A673 (cell line): ENCODE data around the gene SERTAD2. TPM values are rescaled to one million over a fixed set of nuclear protein-coding genes. Genes with fewer than 3 reads are reported as not detected.

Experiments
- BruUV-seq: library from RNA; stranded (reverse); fragments of 400-500 nt; replicated peaks from 2 replicates; lab custom pipeline; 2021; lab: Mats Ljungman, UMichigan
- CTCF ChIA-PET: fragments of 300-600 bp; sonication (Branson Sonifier 250); formaldehyde crosslinking; loops from one replicate; lab custom pipeline; 2022; ENCODE audit warnings: antibody characterized with exemption; lab: Charles Lee
- POLR2A ChIA-PET: fragments of 300-600 bp; sonication (Branson Sonifier 250); formaldehyde crosslinking; loops from one replicate; lab custom pipeline; 2022; ENCODE audit warnings: antibody characterized with exemption; ENCODE audit not compliant: low non-redundant PET; lab: Charles Lee
- DNase-seq: peaks from one replicate; pipeline ENCODE4 v3.0.0-alpha.2; 2015; ENCODE audit warnings: low spot score
- H3K27ac ChIP-seq: fragments of 200-600 bp; sonication (generic); 2 replicates; pipeline ENCODE4 v1.5.1; 2016; ENCODE audit warnings: mixed run types, low read depth, mild to moderate bottlenecking, mixed read lengths, antibody characterized with exemption, low read length; ENCODE audit not compliant: poor library complexity, severe bottlenecking
- H3K27me3 ChIP-seq: fragments of 200-600 bp; sonication (generic); replicated peaks from 2 replicates; pipeline ENCODE4 v1.6.1; 2017; ENCODE audit warnings: mixed run types, low read depth, mild to moderate bottlenecking, mixed read lengths, antibody characterized with exemption, low read length; ENCODE audit not compliant: insufficient read depth, poor library complexity
- H3K36me3 ChIP-seq: fragments of 200-600 bp; sonication (generic); 2 replicates; pipeline ENCODE4 v1.6.1; 2016; ENCODE audit warnings: mixed run types, mild to moderate bottlenecking, mixed read lengths, antibody characterized with exemption, low read length; ENCODE audit not compliant: insufficient read depth, poor library complexity, severe bottlenecking
- H3K4me1 ChIP-seq: fragments of 200-600 bp; sonication (generic); 2 replicates; pipeline ENCODE4 v1.6.1; 2017; ENCODE audit warnings: mixed run types, mild to moderate bottlenecking, mixed read lengths, antibody characterized with exemption, low read length; ENCODE audit not compliant: insufficient read depth, poor library complexity, severe bottlenecking
- H3K4me3 ChIP-seq: fragments of 200-600 bp; sonication (generic); 2 replicates; pipeline ENCODE4 v1.5.1; 2016; ENCODE audit warnings: low read depth, mixed run types, mild to moderate bottlenecking, mixed read lengths, low read length; ENCODE audit not compliant: poor library complexity, severe bottlenecking
- H3K9me3 ChIP-seq: fragments of 200-600 bp; sonication (generic); 2 replicates; pipeline ENCODE4 v1.6.1; 2016; ENCODE audit warnings: mixed run types, low read depth, mild to moderate bottlenecking, mixed read lengths, antibody characterized with exemption, low read length; ENCODE audit not compliant: poor library complexity, severe bottlenecking
- CTCF ChIP-seq: fragments of 300-800, 200-600 bp; sonication (generic); conservative IDR thresholded peaks from 2 replicates; pipeline ENCODE4 v1.5.1; 2017; ENCODE audit warnings: low read depth, mild to moderate bottlenecking, antibody characterized with exemption, low read length, moderate library complexity, mixed read lengths
- EZH2 ChIP-seq: fragments of 200-600 bp; sonication (generic); IDR thresholded peaks from 2 replicates; pipeline ENCODE4 v1.6.1; 2017; ENCODE audit warnings: borderline replicate concordance, low read depth, mild to moderate bottlenecking, mixed read lengths, antibody characterized with exemption, low read length; ENCODE audit not compliant: poor library complexity, severe bottlenecking
- intact Hi-C: fragments of 100-400 bp; cut with micrococcal nuclease; formaldehyde crosslinking; loops from one replicate; pipeline ENCODE4 v1.10.0; 2022; ENCODE audit not compliant: unreplicated experiment
- total RNA-seq: library from RNA; stranded (reverse); gene quantifications from 2 replicates; pipeline ENCODE4 v1.2.3, GENCODE V29; 2021

SERTAD2 gene
- total RNA-seq, 1 experiment from 2014 or later, result 22.2 TPM

- Histone ChIP-seq H3K4me3 (no peak overlapping the region), H3K27me3 (no peaks in the 10 kb centered on the region), H3K27ac (no peak overlapping the region), H3K36me3 (no peaks in the 10 kb centered on the region), H3K4me1 (no peaks in the 10 kb centered on the region), H3K9me3 (no peaks in the 10 kb centered on the region)
- intact Hi-C loops, result no loop called here
- BruUV-seq, result no TSS peak
- ChIA-PET POLR2A (interaction anchor here (0.6 kb wide), 1 partner anchor 257 kb away, joined by 6 read pairs; no protein-coding TSS in a partner anchor), CTCF (interaction anchor here (0.6 kb wide), 1 partner anchor 136 kb away, joined by 3 read pairs; no protein-coding TSS in a partner anchor)
- DNase-seq, result no peak
- TF ChIP-seq EZH2 (no peak), CTCF (no peak)
These were observed 46.1 kb downstream of the SERTAD2 start for GRCh38 chr2:64607381-64608304.

- ChIA-PET POLR2A (no interaction called here), CTCF (no interaction called here)
- no peak for TF ChIP-seq CTCF
- TF ChIP-seq EZH2, result no peak
- no peaks in the 10 kb centered on the region for H3K27me3 ChIP-seq
- H3K4me3 ChIP-seq, result no peak overlapping the region
- no peak for DNase-seq
- H3K4me1 ChIP-seq, result no peaks in the 10 kb centered on the region
- H3K36me3 ChIP-seq, result no peaks in the 10 kb centered on the region
- BruUV-seq, result no TSS peak
- intact Hi-C loops, result no loop called here
- H3K27ac ChIP-seq, result no peak overlapping the region
- no peaks in the 10 kb centered on the region for H3K9me3 ChIP-seq
These were observed 47.0 kb downstream of the SERTAD2 start for GRCh38 chr2:64606479-64607363.

DNA sequence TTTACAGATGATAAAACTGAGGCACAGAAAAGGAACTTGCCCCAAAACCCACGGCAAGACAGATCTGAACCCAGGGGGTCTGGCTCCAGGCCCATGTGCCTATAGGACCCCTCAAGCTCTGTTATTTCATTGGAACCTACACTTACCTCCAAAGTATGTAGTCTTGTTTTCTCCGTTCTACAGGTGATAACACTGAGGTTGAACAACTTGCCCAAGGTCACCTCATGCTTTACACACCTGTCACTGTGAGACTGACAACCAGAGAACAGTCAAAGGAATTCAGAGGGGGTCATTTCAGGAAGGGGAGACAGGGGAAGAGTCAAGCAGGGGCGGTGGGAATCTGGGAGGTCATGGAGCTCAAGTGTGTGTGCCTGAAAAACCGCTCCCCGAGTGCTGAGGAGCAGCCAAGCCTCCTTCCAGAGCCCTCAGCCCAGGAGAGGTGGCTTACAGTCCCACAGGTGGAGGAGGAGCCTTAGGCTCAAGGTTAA lies 47.7 kb downstream of the SERTAD2 start:
- H3K27ac ChIP-seq, result no peak overlapping the region
- H3K27me3 ChIP-seq, result no peaks in the 10 kb centered on the region
- ChIA-PET POLR2A (no interaction called here), CTCF (no interaction called here)
- no TSS peak for BruUV-seq
- no peaks in the 10 kb centered on the region for H3K36me3 ChIP-seq
- intact Hi-C loops, result no loop called here
- no peak overlapping the region for H3K4me3 ChIP-seq
- no peak for DNase-seq
- TF ChIP-seq EZH2 (no peak), CTCF (no peak)
- no peaks in the 10 kb centered on the region for H3K9me3 ChIP-seq
- no peaks in the 10 kb centered on the region for H3K4me1 ChIP-seq
